Mesothelial cell of epicardium (in vitro differentiated cells): ENCODE data around the gene SH3RF3. TPM values are rescaled to one million over a fixed set of nuclear protein-coding genes. Genes with fewer than 3 reads are reported as not detected.

Experiments
- DNase-seq, 2 experiments: peaks; one replicate each; pipeline ENCODE4 v3.0.0; 2021; ENCODE audit warnings: low spot score in 2 of 2; ENCODE audit not compliant: unreplicated experiment in 2 of 2
- H3K27ac Mint-ChIP-seq: 2 replicates; pipeline ENCODE4 v1.8.0; 2021; ENCODE audit warnings: mixed read lengths
- H3K27me3 Mint-ChIP-seq: 2 replicates; pipeline ENCODE4 v1.8.0; 2021; ENCODE audit warnings: low read depth, mixed read lengths
- H3K36me3 Mint-ChIP-seq: 2 replicates; pipeline ENCODE4 v1.8.0; 2021; ENCODE audit warnings: mixed read lengths
- H3K4me1 Mint-ChIP-seq: 2 replicates; pipeline ENCODE4 v1.8.0; 2021; ENCODE audit warnings: mixed read lengths
- H3K4me3 Mint-ChIP-seq: 2 replicates; pipeline ENCODE4 v1.8.0; 2021; ENCODE audit warnings: mild to moderate bottlenecking, moderate library complexity, mixed read lengths
- H3K9me3 Mint-ChIP-seq: 2 replicates; pipeline ENCODE4 v1.8.0; 2021; ENCODE audit warnings: mixed read lengths
- total RNA-seq: library from RNA; stranded (reverse); gene quantifications from 3 replicates; pipeline ENCODE4 v1.2.1, GENCODE V29; 2021
- TF ChIP-seq, protein P1 (sequence below): fragments of 200-600 bp; sonication (generic); IDR thresholded peaks from one replicate; pipeline ENCODE4 v1.5.0; 2021; ENCODE audit warnings: antibody characterized with exemption; ENCODE audit not compliant: unreplicated experiment

SH3RF3 gene
- total RNA-seq, 1 donor from 2014 or later: 2.7 TPM

DNA sequence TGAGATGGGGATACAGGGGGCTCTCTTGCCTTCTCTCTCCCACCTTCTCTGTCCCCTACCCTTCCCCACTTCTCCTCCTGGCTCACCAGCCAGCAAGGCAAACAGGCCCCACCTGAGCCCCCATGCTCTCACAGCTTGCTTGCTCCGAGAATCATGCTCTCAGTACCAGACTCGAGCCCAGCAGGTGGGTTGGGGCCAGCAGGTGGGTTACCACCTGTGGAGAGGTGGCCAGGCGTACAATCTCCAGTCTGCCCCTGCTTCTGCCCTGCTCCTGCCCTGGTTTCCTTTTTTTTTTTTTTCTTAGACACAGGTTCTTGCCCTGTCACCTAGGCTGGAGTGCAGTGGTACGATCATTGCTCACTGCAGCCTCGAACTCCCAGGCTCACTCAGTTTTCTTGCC is 214.5 kb downstream of the SH3RF3 start:
- no peak overlapping the region for H3K27ac Mint-ChIP-seq
- H3K9me3 Mint-ChIP-seq: peaks cover 12% of the 10 kb centered on the region
- DNase-seq: no peak
- H3K36me3 Mint-ChIP-seq: no peaks in the 10 kb centered on the region
- H3K4me1 Mint-ChIP-seq: no peaks in the 10 kb centered on the region
- H3K27me3 Mint-ChIP-seq: peaks cover 3% of the 10 kb centered on the region
- no peak overlapping the region for H3K4me3 Mint-ChIP-seq
- TF ChIP-seq, protein P1, sequence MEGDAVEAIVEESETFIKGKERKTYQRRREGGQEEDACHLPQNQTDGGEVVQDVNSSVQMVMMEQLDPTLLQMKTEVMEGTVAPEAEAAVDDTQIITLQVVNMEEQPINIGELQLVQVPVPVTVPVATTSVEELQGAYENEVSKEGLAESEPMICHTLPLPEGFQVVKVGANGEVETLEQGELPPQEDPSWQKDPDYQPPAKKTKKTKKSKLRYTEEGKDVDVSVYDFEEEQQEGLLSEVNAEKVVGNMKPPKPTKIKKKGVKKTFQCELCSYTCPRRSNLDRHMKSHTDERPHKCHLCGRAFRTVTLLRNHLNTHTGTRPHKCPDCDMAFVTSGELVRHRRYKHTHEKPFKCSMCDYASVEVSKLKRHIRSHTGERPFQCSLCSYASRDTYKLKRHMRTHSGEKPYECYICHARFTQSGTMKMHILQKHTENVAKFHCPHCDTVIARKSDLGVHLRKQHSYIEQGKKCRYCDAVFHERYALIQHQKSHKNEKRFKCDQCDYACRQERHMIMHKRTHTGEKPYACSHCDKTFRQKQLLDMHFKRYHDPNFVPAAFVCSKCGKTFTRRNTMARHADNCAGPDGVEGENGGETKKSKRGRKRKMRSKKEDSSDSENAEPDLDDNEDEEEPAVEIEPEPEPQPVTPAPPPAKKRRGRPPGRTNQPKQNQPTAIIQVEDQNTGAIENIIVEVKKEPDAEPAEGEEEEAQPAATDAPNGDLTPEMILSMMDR: no peak

DNA sequence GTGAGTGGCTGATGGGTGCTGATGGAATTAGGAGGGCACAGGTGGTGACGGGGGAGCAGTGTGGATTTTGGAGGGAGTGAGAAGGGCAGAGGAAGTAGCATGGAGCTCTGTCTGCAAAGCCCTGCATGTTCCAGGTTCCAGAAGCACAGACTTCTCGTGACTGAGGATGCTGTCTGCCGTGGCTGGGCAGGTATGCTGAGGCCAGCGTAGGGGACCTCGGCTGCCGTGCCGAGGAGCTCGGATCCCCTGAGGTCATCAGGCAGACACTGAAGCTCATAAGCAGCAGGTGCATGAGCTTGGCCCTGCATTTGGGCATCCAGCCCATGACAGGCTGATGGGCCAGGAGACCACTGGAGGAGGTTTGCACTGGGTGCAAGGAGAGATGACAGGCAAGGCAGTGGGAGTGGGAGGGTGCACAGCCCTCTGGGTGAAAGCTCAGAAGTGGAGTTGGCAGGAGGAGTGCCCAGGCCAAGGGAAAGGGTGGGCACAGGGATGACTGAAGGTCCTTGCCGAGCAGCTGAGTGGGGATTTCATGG is 215.3 kb downstream of the SH3RF3 start:
- Mint-ChIP-seq H3K27me3 (peaks cover 3% of the 10 kb centered on the region), H3K4me1 (no peaks in the 10 kb centered on the region), H3K4me3 (no peak overlapping the region), H3K27ac (no peak overlapping the region), H3K9me3 (peaks cover 8% of the 10 kb centered on the region), H3K36me3 (no peaks in the 10 kb centered on the region)
- TF ChIP-seq, protein P1: no peak
- no peak for DNase-seq

DNA sequence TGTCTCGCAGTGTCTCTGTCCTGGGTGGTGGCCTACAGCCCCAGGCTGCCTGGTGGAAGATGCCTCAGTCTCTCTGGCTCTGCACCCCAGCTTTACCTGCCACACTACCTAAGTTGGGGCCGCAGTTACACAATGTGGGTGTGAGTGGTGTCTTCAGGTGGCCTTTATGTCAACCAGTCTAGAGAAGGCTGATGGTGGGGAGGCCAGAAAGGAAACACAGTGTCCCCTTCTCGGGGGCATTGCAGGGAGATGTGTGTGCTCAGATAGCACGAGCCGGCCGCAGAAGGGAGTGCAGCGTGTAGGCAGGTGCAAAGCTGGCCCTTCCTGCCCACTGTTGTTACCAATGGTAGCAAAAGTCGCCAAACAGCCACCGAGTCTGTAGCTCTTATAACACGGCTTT is 216.1 kb downstream of the SH3RF3 start:
- Mint-ChIP-seq H3K4me1 (no peaks in the 10 kb centered on the region), H3K4me3 (no peak overlapping the region), H3K36me3 (no peaks in the 10 kb centered on the region), H3K9me3 (peaks cover 4% of the 10 kb centered on the region), H3K27me3 (peaks cover 3% of the 10 kb centered on the region), H3K27ac (no peak overlapping the region)
- DNase-seq: no peak
- TF ChIP-seq, protein P1: no peak

DNA sequence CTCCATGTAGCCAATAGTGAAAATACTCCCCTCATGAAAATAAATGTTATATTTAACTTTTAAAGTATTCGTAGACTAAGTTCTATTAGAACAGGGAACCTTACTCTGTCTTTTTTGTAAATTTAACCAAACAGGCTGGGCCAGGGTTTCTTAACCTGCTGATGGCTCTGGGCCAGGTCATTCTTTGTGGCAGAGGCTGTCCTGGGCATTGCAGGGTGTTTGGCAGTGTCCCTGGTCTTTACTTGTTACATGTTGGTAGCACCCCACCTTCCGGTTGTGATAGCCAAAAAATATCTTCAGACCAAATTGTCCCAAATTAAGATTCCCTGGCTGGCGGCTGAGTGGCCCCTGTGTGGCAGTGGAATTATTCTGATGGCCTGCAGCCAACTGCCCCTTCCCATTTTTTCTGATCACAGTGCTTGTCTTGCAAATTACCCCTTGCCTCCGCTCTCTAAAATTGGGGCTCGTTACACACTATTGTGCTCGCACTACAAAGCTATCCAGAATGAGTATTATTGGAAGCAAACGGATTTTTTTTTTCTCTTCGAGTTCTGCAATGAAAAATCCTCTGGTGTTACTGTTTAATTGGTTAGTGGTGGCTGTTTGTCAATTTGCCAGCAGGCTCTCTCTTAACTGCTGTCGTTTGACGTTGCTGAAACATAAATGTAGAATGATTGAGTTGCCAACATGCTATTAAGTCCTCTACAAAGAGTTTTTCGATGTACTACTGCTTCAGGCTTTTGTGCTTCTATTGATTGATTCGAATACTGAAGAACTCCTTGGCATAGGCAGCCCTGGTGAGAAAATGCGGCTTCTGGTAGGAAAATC is 216.9 kb downstream of the SH3RF3 start:
- Mint-ChIP-seq H3K4me3 (no peak overlapping the region), H3K4me1 (peaks cover 2% of the 10 kb centered on the region), H3K27me3 (peaks cover 3% of the 10 kb centered on the region), H3K9me3 (no peaks in the 10 kb centered on the region), H3K36me3 (no peaks in the 10 kb centered on the region), H3K27ac (no peak overlapping the region)
- TF ChIP-seq, protein P1: no peak
- no peak for DNase-seq

DNA sequence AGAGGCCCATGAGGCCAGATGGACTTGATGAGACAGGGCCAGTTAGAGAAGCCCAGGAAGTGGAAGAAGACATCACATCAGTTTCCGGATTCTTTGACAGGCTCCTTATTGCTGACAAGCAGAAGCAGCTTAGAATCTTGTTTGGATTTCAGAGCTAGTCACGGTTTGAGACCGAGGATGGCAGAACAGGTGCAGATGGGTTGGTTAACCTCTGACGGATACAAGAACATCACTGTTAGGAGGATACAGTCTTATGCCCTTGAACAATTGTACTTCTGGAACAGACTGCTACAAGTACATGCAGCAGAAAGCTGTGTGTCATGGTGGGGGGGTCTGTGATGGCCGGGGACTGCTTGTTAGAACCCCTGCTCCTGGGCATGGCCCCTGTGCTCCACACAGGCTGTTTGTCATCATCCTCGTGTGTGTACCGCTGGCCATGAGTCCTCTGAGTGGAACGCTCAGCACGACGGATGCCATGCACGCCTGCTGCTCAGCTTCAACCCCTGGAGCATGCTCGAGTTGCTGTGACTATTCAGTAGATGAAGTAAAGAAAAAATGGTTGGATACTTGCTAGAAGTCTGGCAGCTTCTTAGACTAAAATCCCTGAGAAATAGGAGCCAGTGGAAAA is 217.7 kb downstream of the SH3RF3 start:
- no peak for DNase-seq
- Mint-ChIP-seq H3K4me3 (no peak overlapping the region), H3K4me1 (peaks cover 3% of the 10 kb centered on the region), H3K9me3 (no peaks in the 10 kb centered on the region), H3K27me3 (peaks cover 3% of the 10 kb centered on the region), H3K27ac (no peak overlapping the region), H3K36me3 (no peaks in the 10 kb centered on the region)
- TF ChIP-seq, protein P1: no peak
